Stomach (tissue), 4 donors: Measurements from ENCODE around the gene SPCS2.

Source experiments
- POLR2A ChIP-seq, 4 donors: fragments of 450-650 bp; IDR thresholded peaks; one replicate each; pipeline ENCODE4 v1.6.1; 2016; ENCODE audit warnings: antibody characterized with exemption in 4 of 4, control low read depth in 2 of 4, mild to moderate bottlenecking in 1 of 4, moderate library complexity in 1 of 4
- TF ChIP-seq, protein P1 (sequence below), 7 experiments: fragments of 450-650 bp in 4 of 7; fragments of 200-600 bp in 3 of 7; sonication (generic) in 3 of 7; IDR thresholded peaks; one replicate each; pipeline ENCODE4 v1.5.1; 2016 to 2019; ENCODE audit warnings: antibody characterized with exemption in 7 of 7, control low read depth in 2 of 7, mild to moderate bottlenecking in 1 of 7

DNA sequence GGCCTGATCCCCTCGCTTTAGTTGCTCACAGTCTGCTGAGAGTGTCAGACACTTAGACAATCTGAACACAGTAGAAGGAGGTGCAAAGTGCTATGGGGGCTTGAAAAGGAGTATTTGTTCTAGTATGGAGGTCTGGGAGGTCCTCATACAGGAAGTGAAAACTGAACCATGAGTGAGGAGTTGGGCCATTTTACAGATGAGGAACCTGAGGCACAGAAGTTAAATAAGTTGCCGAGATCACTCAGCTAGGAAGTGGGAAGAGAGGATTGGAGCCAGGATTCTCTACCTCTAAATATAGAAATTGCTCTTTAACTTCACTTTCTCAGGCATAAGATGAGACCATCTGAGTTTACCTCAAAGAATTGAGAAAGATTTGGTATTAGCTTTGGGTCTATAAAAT, 35.7 kb downstream of the SPCS2 start:
- TF ChIP-seq, protein P1, sequence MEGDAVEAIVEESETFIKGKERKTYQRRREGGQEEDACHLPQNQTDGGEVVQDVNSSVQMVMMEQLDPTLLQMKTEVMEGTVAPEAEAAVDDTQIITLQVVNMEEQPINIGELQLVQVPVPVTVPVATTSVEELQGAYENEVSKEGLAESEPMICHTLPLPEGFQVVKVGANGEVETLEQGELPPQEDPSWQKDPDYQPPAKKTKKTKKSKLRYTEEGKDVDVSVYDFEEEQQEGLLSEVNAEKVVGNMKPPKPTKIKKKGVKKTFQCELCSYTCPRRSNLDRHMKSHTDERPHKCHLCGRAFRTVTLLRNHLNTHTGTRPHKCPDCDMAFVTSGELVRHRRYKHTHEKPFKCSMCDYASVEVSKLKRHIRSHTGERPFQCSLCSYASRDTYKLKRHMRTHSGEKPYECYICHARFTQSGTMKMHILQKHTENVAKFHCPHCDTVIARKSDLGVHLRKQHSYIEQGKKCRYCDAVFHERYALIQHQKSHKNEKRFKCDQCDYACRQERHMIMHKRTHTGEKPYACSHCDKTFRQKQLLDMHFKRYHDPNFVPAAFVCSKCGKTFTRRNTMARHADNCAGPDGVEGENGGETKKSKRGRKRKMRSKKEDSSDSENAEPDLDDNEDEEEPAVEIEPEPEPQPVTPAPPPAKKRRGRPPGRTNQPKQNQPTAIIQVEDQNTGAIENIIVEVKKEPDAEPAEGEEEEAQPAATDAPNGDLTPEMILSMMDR (IDR thresholded peaks at IDR 0.05) = no peak
- TF ChIP-seq POLR2A (IDR thresholded peaks at IDR 0.05) = no peak
